Astrocyte (in vitro differentiated cells and primary cell): ENCODE measurements around the gene MTA3.
"Not testable (repeated sequence)": the region's sequence is repeated elsewhere in the genome, so short reads cannot be mapped to it uniquely, and the experiment has no call there.

Experiments used
- CTCF ChIP-seq: IDR thresholded peaks from 2 replicates; pipeline ENCODE4 v1.5.1; 2011; ENCODE audit warnings: low read depth, mild to moderate bottlenecking, inconsistent platforms, low read length, moderate library complexity; ENCODE audit not compliant: insufficient read depth
- EZH2 ChIP-seq: IDR thresholded peaks from 2 replicates; pipeline ENCODE4 v1.6.1; 2012; ENCODE audit warnings: mild to moderate bottlenecking, low read length, inconsistent platforms; ENCODE audit not compliant: insufficient read depth

DNA sequence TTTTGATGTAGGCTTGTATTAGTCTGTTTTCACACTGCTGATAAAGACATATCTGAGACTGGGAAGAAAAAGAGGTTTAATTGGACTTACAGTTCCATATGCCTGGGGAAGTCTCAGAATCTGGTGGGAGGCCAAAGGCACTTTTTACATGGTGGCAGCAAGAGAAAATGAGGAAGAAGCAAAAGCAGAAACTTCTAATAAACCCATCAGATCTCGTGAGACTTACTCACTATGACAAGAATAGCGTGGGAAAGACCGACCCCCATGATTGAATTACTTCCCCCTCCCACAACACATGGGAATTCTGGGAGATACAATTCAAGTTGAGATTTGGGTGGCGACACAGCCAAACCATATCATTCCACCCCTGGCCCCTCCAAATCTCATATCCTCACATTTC is 162.9 kb downstream of the MTA3 start:
- not testable (repeated sequence) for TF ChIP-seq CTCF, EZH2
